CD14-positive monocyte (primary cell): Measurements from ENCODE around the gene GDF10. TPM values are rescaled to one million over a fixed set of nuclear protein-coding genes. Genes with fewer than 3 reads are reported as not detected.

Experiments used
- DNase-seq, 3 donors: peaks; one replicate each; pipeline ENCODE4 v3.0.0-alpha.2; 2011 to 2022
- H2AFZ ChIP-seq: 2 replicates; pipeline ENCODE4 v1.6.0; 2012; ENCODE audit warnings: mild to moderate bottlenecking, low read depth, low read length, inconsistent platforms; ENCODE audit not compliant: insufficient read depth, poor library complexity, severe bottlenecking
- H3K27ac ChIP-seq, 2 donors: 1 replicate in 1 of 2; 2 replicates in 1 of 2; pipeline ENCODE4 v1.5.1; 2012 to 2013; ENCODE audit warnings: low read length in 2 of 2, control low read depth in 1 of 2, inconsistent platforms in 1 of 2, low read depth in 1 of 2, mild to moderate bottlenecking in 1 of 2
- H3K27me3 ChIP-seq, 2 donors: one replicate each; pipeline versions ENCODE4 v1.6.0 to v1.6.1; 2011 to 2013; ENCODE audit warnings: low read length in 2 of 2; ENCODE audit not compliant: control insufficient read depth in 2 of 2, insufficient read depth in 2 of 2
- H3K36me3 ChIP-seq, 2 donors: replicated peaks in 1 of 2; 1 replicate in 1 of 2; 2 replicates in 1 of 2; pipeline versions ENCODE4 v1.5.1 to v1.6.1; 2012 to 2013; ENCODE audit warnings: low read length in 2 of 2, control low read depth in 1 of 2, inconsistent platforms in 1 of 2, mild to moderate bottlenecking in 1 of 2; ENCODE audit not compliant: insufficient read depth in 2 of 2, control insufficient read depth in 1 of 2
- H3K4me1 ChIP-seq, 2 donors: 1 replicate in 1 of 2; 2 replicates in 1 of 2; pipeline versions ENCODE4 v1.5.1 to v1.6.1; 2012 to 2013; ENCODE audit warnings: low read length in 2 of 2, control low read depth in 1 of 2, inconsistent platforms in 1 of 2, mild to moderate bottlenecking in 1 of 2, moderate library complexity in 1 of 2; ENCODE audit not compliant: insufficient read depth in 2 of 2, control insufficient read depth in 1 of 2
- H3K4me2 ChIP-seq: replicated peaks from 2 replicates; pipeline ENCODE3; 2012; ENCODE audit warnings: low read length, moderate library complexity, mild to moderate bottlenecking; ENCODE audit not compliant: poor library complexity, severe bottlenecking; ENCODE audit errors: extremely low read depth
- H3K4me3 ChIP-seq, 3 experiments: fragments of 200-600 bp in 1 of 3; sonication (generic) in 1 of 3; replicated peaks in 1 of 3; 1 replicate in 2 of 3; 2 replicates in 1 of 3; pipeline ENCODE4 v1.5.1; 2011 to 2013; ENCODE audit warnings: low read length in 3 of 3, mild to moderate bottlenecking in 3 of 3, control low read depth in 2 of 3, low read depth in 2 of 3, inconsistent platforms in 1 of 3, moderate library complexity in 1 of 3
- H3K79me2 ChIP-seq: 2 replicates; pipeline ENCODE4 v1.6.0; 2012; ENCODE audit warnings: mild to moderate bottlenecking, control low read depth, inconsistent platforms, low read length, moderate library complexity; ENCODE audit not compliant: insufficient read depth
- H3K9ac ChIP-seq: 2 replicates; pipeline ENCODE4 v1.6.0; 2017; ENCODE audit warnings: low read length, mild to moderate bottlenecking; ENCODE audit not compliant: insufficient read depth, poor library complexity, severe bottlenecking
- H3K9me3 ChIP-seq, 2 donors: replicated peaks in 1 of 2; 1 replicate in 1 of 2; 2 replicates in 1 of 2; pipeline versions ENCODE4 v1.5.1 to v1.6.1; 2012 to 2013; ENCODE audit warnings: low read length in 2 of 2, control low read depth in 1 of 2; ENCODE audit not compliant: control insufficient read depth in 1 of 2, insufficient read depth in 1 of 2
- H4K20me1 ChIP-seq: 2 replicates; pipeline ENCODE4 v1.6.0; 2012; ENCODE audit warnings: mild to moderate bottlenecking, low read length, control low read depth, moderate library complexity; ENCODE audit not compliant: insufficient read depth
- H3K27ac Mint-ChIP-seq, 7 donors: one replicate each; pipeline ENCODE4 v1.8.0; 2020; ENCODE audit warnings: mild to moderate bottlenecking in 7 of 7, mixed read lengths in 7 of 7, moderate library complexity in 6 of 7, inconsistent platforms in 2 of 7
- H3K27me3 Mint-ChIP-seq, 3 donors: one replicate each; pipeline ENCODE4 v1.8.0; 2021 to 2022; ENCODE audit warnings: low read depth in 3 of 3, mild to moderate bottlenecking in 3 of 3, mixed read lengths in 3 of 3, moderate library complexity in 3 of 3, inconsistent platforms in 1 of 3
- H3K36me3 Mint-ChIP-seq, 2 donors: one replicate each; pipeline ENCODE4 v1.8.0; 2020; ENCODE audit warnings: mixed read lengths in 2 of 2, inconsistent platforms in 1 of 2, mild to moderate bottlenecking in 1 of 2
- H3K4me1 Mint-ChIP-seq: one replicate; pipeline ENCODE4 v1.8.0; 2020; ENCODE audit warnings: mild to moderate bottlenecking, mixed read lengths
- H3K4me3 Mint-ChIP-seq, 2 donors: one replicate each; pipeline ENCODE4 v1.8.0; 2020; ENCODE audit warnings: mild to moderate bottlenecking in 2 of 2, mixed read lengths in 2 of 2, moderate library complexity in 1 of 2
- H3K9me3 Mint-ChIP-seq, 7 donors: one replicate each; pipeline ENCODE4 v1.8.0; 2020 to 2022; ENCODE audit warnings: mixed read lengths in 7 of 7, mild to moderate bottlenecking in 6 of 7, moderate library complexity in 6 of 7, inconsistent platforms in 2 of 7
- CTCF ChIP-seq: fragments of 200-600 bp; IDR thresholded peaks from one replicate; pipeline ENCODE4 v1.8.0; 2022; ENCODE audit warnings: antibody characterized with exemption, mild to moderate bottlenecking
- WGBS: methylation state at CpG from one replicate; pipeline ENCODE4 v1.1.5; 2013; ENCODE audit warnings: missing lambda C conversion rate; ENCODE audit not compliant: insufficient coverage; 5-methylcytosine and 5-hydroxymethylcytosine counted together
- intact Hi-C, 2 donors: fragments of 100-400 bp; cut with micrococcal nuclease; formaldehyde crosslinking; loops; one replicate each; pipeline versions ENCODE4 v1.15.0 to v1.15.1; 2023
- polyA plus RNA-seq, 3 donors: library from polyadenylated mRNA; depleted of rRNA in 1 of 3; unstranded in 2 of 3; stranded (reverse) in 1 of 3; fragments of 300-500 nt in 2 of 3; fragments of >200 nt in 1 of 3; fragmentation: Illumina TruSeq in 2 of 3; gene quantifications; 1 replicate in 2 of 3; 2 replicates in 1 of 3; pipeline ENCODE4 v1.2.3, GENCODE V29; 2012 to 2021

GDF10 gene
- polyA plus RNA-seq, 3 donors = not detected

GRCh38 chr10:47323636-47324296, 23.8 kb downstream of the GDF10 start:
- H3K4me3 Mint-ChIP-seq = no peak overlapping the region
- Histone ChIP-seq H3K27me3 (no peaks in the 10 kb centered on the region), H3K4me1 (no peaks in the 10 kb centered on the region), H3K4me2 (no peak overlapping the region), H2AFZ (no peak overlapping the region), H3K79me2 (no peaks in the 10 kb centered on the region), H4K20me1 (no peaks in the 10 kb centered on the region), H3K27ac (no peak overlapping the region), H3K9ac (no peak overlapping the region), H3K9me3 (no peaks in the 10 kb centered on the region), H3K4me3 (no peak overlapping the region), H3K36me3 (no peaks in the 10 kb centered on the region)
- no peaks in the 10 kb centered on the region for H3K4me1 Mint-ChIP-seq
- no peak overlapping the region for H3K27ac Mint-ChIP-seq
- peaks cover 0 to 9% (median 3%) of the 10 kb centered on the region in 7 donors for H3K9me3 Mint-ChIP-seq
- H3K27me3 Mint-ChIP-seq = peaks cover 0 to 4% (median 4%) of the 10 kb centered on the region in 3 donors
- no peak for DNase-seq
- H3K36me3 Mint-ChIP-seq = no peaks in the 10 kb centered on the region
- intact Hi-C loops = no loop called here
- no peak for TF ChIP-seq CTCF
- WGBS = 93% methylated on average over 3 of the region's 5 CpGs

- H3K27ac Mint-ChIP-seq = no peak overlapping the region
These were observed 25.6 kb downstream of the GDF10 start for GRCh38 chr10:47325303-47326291.

More at GRCh38 chr10:47325303-47326291, 25.6 kb downstream of the GDF10 start:
- TF ChIP-seq CTCF = no peak
- Histone ChIP-seq H3K4me3 (no peak overlapping the region), H3K9ac (no peak overlapping the region), H3K79me2 (no peaks in the 10 kb centered on the region), H3K27me3 (no peaks in the 10 kb centered on the region), H2AFZ (no peak overlapping the region), H3K4me2 (no peak overlapping the region), H3K4me1 (no peaks in the 10 kb centered on the region), H3K36me3 (no peaks in the 10 kb centered on the region), H3K27ac (no peak overlapping the region), H3K9me3 (no peaks in the 10 kb centered on the region), H4K20me1 (no peaks in the 10 kb centered on the region)
- no peak for DNase-seq
- peaks cover 3 to 4% (median 3%) of the 10 kb centered on the region in 3 donors for H3K27me3 Mint-ChIP-seq
- H3K36me3 Mint-ChIP-seq = no peaks in the 10 kb centered on the region
- H3K4me1 Mint-ChIP-seq = no peaks in the 10 kb centered on the region
- 96% methylated on average over 24 of the region's 30 CpGs for WGBS
- no peak overlapping the region for H3K4me3 Mint-ChIP-seq
- intact Hi-C loops = no loop called here
- H3K9me3 Mint-ChIP-seq = peaks cover 0 to 12% (median 3%) of the 10 kb centered on the region in 7 donors
